HepG2 (cell line): ENCODE results near the gene RASAL1. TPM values are rescaled to one million over a fixed set of nuclear protein-coding genes. Genes with fewer than 3 reads are reported as not detected.

ENCODE experiments used
- ATAC-seq: fragments of 200-7000 bp; cut with Tn5 transposase; 3 replicates; pipeline ENCODE4 v1.9.1; 2020; ENCODE audit warnings: mild to moderate bottlenecking, moderate library complexity
- BruUV-seq: library from RNA; stranded (reverse); fragments of 400-500 nt; replicated peaks from 2 replicates; lab custom pipeline; 2021; lab: Mats Ljungman, UMichigan
- CTCF ChIA-PET: fragments of 300-600 bp; formaldehyde crosslinking; extraction: SDS; loops from one replicate; lab custom pipeline; 2021; ENCODE audit warnings: low total read pairs, inconsistent platforms, low intra/inter-chr PET ratio; lab: Yijun Ruan, JAX
- POLR2A ChIA-PET: fragments of 350-600 bp; sonication (Branson Sonifier 250); formaldehyde crosslinking; loops from one replicate; lab custom pipeline; 2020; ENCODE audit warnings: antibody characterized with exemption, inconsistent platforms; lab: Yijun Ruan, JAX
- DNase-seq: peaks from one replicate; pipeline ENCODE4 v3.0.0-alpha.2; 2015; ENCODE audit warnings: low spot score
- FAIRE-seq: peaks from 3 replicates; lab custom pipeline; 2011; peaks lifted over from hg19 to GRCh38; lab: Jason Lieb, UNC
- H2AFZ ChIP-seq: one replicate; pipeline ENCODE4 v1.6.1; 2011; ENCODE audit warnings: low read length, inconsistent platforms
- H3K27ac ChIP-seq: fragments of 300-600 bp; 3 replicates; pipeline ENCODE4 v1.8.0; 2011; ENCODE audit warnings: mixed run types, mild to moderate bottlenecking, mixed read lengths, low read length, inconsistent platforms; ENCODE audit not compliant: insufficient read depth; ENCODE audit errors: extremely low read length
- H3K27me3 ChIP-seq, 2 experiments: fragments of 200-600 bp in 1 of 2; 2 replicates in 1 of 2; 3 replicates in 1 of 2; pipeline versions ENCODE4 v1.6.0 to v1.8.0; 2011; ENCODE audit warnings: low read length in 2 of 2, mild to moderate bottlenecking in 2 of 2, moderate library complexity in 2 of 2, inconsistent platforms in 1 of 2; ENCODE audit not compliant: insufficient read depth in 2 of 2, control insufficient read depth in 1 of 2
- H3K36me3 ChIP-seq, 2 experiments: fragments of 200-600 bp in 1 of 2; replicated peaks in 1 of 2; 2 replicates in 1 of 2; 3 replicates in 1 of 2; pipeline versions ENCODE4 v1.5.1 to v1.8.0; 2011; ENCODE audit warnings: low read length in 2 of 2, inconsistent platforms in 1 of 2; ENCODE audit not compliant: insufficient read depth in 2 of 2, control insufficient read depth in 1 of 2
- H3K4me1 ChIP-seq: 2 replicates; pipeline ENCODE4 v1.5.1; 2012; ENCODE audit warnings: low read length, inconsistent platforms; ENCODE audit not compliant: insufficient read depth
- H3K4me2 ChIP-seq: 2 replicates; pipeline ENCODE4 v1.6.0; 2011; ENCODE audit warnings: low read depth, low read length, inconsistent platforms
- H3K4me3 ChIP-seq, 3 experiments: fragments of 200-600 bp in 1 of 3; sonication (generic), shearing (Covaris generic) in 1 of 3; replicated peaks in 1 of 3; 2 replicates each; pipeline ENCODE4 v1.5.1; 2011 to 2016; ENCODE audit warnings: low read length in 3 of 3, inconsistent platforms in 2 of 3, low read depth in 2 of 3, mild to moderate bottlenecking in 2 of 3, control low read depth in 1 of 3, mixed read lengths in 1 of 3; ENCODE audit not compliant: insufficient read depth in 1 of 3
- H3K79me2 ChIP-seq: one replicate; pipeline ENCODE4 v1.6.1; 2011; ENCODE audit warnings: low read length, inconsistent platforms; ENCODE audit not compliant: insufficient read depth
- H3K9ac ChIP-seq: 2 replicates; pipeline ENCODE4 v1.6.0; 2011; ENCODE audit warnings: mild to moderate bottlenecking, low read depth, low read length, inconsistent platforms; ENCODE audit not compliant: insufficient read depth
- H3K9me3 ChIP-seq: 2 replicates; pipeline ENCODE4 v1.5.1; 2012; ENCODE audit warnings: mild to moderate bottlenecking, low read length
- H4K20me1 ChIP-seq: 2 replicates; pipeline ENCODE4 v1.6.0; 2011; ENCODE audit warnings: inconsistent platforms, mild to moderate bottlenecking, low read length, moderate library complexity; ENCODE audit not compliant: insufficient read depth
- DMTF1 ChIP-seq: sonication (generic); formaldehyde crosslinking; IDR thresholded peaks from 2 replicates; pipeline ENCODE4 v1.4.0; 2020; ENCODE audit warnings: mild to moderate bottlenecking, missing genetic modification reagents
- PHB2 ChIP-seq: fragments of 450-650 bp; IDR thresholded peaks from 2 replicates; pipeline ENCODE4 v1.6.1; 2018; ENCODE audit not compliant: partially characterized antibody
- SUZ12 ChIP-seq: fragments of 150-350 bp; IDR thresholded peaks from 2 replicates; pipeline ENCODE4 v1.6.1; 2014; ENCODE audit warnings: low read depth, low read length
- ZBTB40 ChIP-seq, 2 experiments: fragments of 450-650 bp in 1 of 2; sonication (generic) in 1 of 2; formaldehyde crosslinking in 1 of 2; IDR thresholded peaks; 2 replicates each; pipeline versions ENCODE4 v1.6.1 to v1.8.0; 2016 to 2022; ENCODE audit warnings: antibody characterized with exemption in 1 of 2, mild to moderate bottlenecking in 1 of 2, missing genetic modification reagents in 1 of 2
- WGBS: methylation state at CpG from one replicate; pipeline ENCODE4 v1.1.6; 2017; ENCODE audit warnings: low lambda C conversion rate; 5-methylcytosine and 5-hydroxymethylcytosine counted together
- in situ Hi-C: cut with HindIII; loops from 2 replicates; pipeline ENCODE4 v1.10.0; 2017; ENCODE audit warnings: low pct_unique_long_range_greater_than_20kb; ENCODE audit not compliant: extremely low pct_ligation_motif_present
- intact Hi-C: fragments of 100-400 bp; cut with micrococcal nuclease; formaldehyde crosslinking; loops from one replicate; pipeline ENCODE4 v1.10.0; 2022; ENCODE audit not compliant: unreplicated experiment
- polyA plus RNA-seq, 8 experiments: library from polyadenylated mRNA; depleted of rRNA in 3 of 8; stranded (reverse) in 7 of 8; unstranded in 1 of 8; fragments of >200 nt; fragmentation: Illumina TruSeq in 4 of 8; extraction: Trizol in 4 of 8; gene quantifications; 2 replicates each; pipeline versions ENCODE4 v1.2.1 to v1.2.3, GENCODE V29; 2011 to 2016; ENCODE audit warnings: low read depth in 4 of 8, missing spikeins in 1 of 8, mixed read lengths in 1 of 8; ENCODE audit not compliant: insufficient read depth in 1 of 8
- total RNA-seq, 5 experiments: library from RNA; depleted of rRNA; stranded (reverse); fragments of >200 nt; fragmentation: Illumina TruSeq; extraction: Trizol; gene quantifications; 2 replicates each; pipeline ENCODE4 v1.2.3, GENCODE V29; 2016; ENCODE audit warnings: low read depth in 1 of 5
- TF ChIP-seq, protein P1 (sequence below): conservative IDR thresholded peaks from 2 replicates; pipeline ENCODE4 v1.6.1; 2018; ENCODE audit warnings: missing genetic modification reagents
- TF ChIP-seq, protein P2 (sequence below): sonication (generic); formaldehyde crosslinking; IDR thresholded peaks from 2 replicates; pipeline ENCODE4 v1.4.0; 2020; ENCODE audit warnings: missing genetic modification reagents

The RASAL1 gene
- total and polyA plus RNA-seq, 2 of the 13 experiments (the other 11 are each of a cell fraction or from before 2014, with no cell fraction given), result not detected

DNA sequence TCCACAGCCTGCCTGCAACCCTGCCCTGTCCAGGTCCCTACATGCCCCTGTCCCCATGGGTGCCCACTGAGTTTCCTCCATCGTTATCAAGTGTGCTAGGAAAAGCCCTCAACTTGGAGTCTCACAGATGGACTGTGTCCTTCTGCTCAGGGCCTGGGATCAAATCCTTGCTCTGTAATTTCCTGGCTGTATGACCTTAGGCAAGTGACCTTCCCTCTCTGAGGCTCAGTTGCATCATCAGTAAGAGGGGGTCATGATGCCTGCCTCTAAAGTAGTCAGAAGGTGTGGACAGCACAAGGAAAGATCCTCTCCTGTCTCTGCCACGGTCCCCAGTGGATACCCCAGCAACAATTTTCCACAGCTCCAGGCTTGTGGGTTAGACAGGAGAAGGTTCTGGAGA lies 22.2 kb downstream of the RASAL1 start:
- H3K9me3 ChIP-seq, result no peaks in the 10 kb centered on the region
- CTCF ChIA-PET, result no interaction called here
- intact Hi-C loops (no loop called here), in situ Hi-C loops (no loop called here)
- no peaks in the 10 kb centered on the region for H3K79me2 ChIP-seq
- TF ChIP-seq, protein P1, sequence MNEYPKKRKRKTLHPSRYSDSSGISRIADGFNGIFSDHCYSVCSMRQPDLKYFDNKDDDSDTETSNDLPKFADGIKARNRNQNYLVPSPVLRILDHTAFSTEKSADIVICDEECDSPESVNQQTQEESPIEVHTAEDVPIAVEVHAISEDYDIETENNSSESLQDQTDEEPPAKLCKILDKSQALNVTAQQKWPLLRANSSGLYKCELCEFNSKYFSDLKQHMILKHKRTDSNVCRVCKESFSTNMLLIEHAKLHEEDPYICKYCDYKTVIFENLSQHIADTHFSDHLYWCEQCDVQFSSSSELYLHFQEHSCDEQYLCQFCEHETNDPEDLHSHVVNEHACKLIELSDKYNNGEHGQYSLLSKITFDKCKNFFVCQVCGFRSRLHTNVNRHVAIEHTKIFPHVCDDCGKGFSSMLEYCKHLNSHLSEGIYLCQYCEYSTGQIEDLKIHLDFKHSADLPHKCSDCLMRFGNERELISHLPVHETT (CRISPR knock-in tag), result no peak
- TF ChIP-seq SUZ12, result no peak
- no peak for TF ChIP-seq ZBTB40 (IDR thresholded peaks at IDR 0.05)
- TF ChIP-seq ZBTB40 (CRISPR knock-in tag; IDR thresholded peaks at IDR 0.05), result no peak
- no peak for TF ChIP-seq PHB2
- no peak for TF ChIP-seq DMTF1
- TF ChIP-seq, protein P2, sequence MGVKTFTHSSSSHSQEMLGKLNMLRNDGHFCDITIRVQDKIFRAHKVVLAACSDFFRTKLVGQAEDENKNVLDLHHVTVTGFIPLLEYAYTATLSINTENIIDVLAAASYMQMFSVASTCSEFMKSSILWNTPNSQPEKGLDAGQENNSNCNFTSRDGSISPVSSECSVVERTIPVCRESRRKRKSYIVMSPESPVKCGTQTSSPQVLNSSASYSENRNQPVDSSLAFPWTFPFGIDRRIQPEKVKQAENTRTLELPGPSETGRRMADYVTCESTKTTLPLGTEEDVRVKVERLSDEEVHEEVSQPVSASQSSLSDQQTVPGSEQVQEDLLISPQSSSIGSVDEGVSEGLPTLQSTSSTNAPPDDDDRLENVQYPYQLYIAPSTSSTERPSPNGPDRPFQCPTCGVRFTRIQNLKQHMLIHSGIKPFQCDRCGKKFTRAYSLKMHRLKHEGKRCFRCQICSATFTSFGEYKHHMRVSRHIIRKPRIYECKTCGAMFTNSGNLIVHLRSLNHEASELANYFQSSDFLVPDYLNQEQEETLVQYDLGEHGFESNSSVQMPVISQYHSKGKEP (CRISPR knock-in tag), result no peak
- H3K36me3 ChIP-seq, result no peaks in the 10 kb centered on the region
- H3K4me2 ChIP-seq, result no peak overlapping the region
- FAIRE-seq (no peak), DNase-seq (no peak), ATAC-seq (no peak)
- H3K27ac ChIP-seq, result no peak overlapping the region
- H3K27me3 ChIP-seq, result peaks cover 0 to 10% of the 10 kb centered on the region in 2 experiments; a peak in 1 of 5 replicates
- H3K4me3 ChIP-seq, result no peak overlapping the region
- no peaks in the 10 kb centered on the region for H4K20me1 ChIP-seq
- POLR2A ChIA-PET, result no interaction called here
- H2AFZ ChIP-seq, result no peak overlapping the region
- BruUV-seq, result no TSS peak
- no peak overlapping the region for H3K9ac ChIP-seq
- H3K4me1 ChIP-seq, result no peaks in the 10 kb centered on the region
- 25% methylated on average over 2 of the region's 2 CpGs for WGBS
